GM12872 (cell line): ENCODE results near the gene CADM3.

Source experiments
- CTCF ChIP-seq: IDR thresholded peaks from 3 replicates; pipeline ENCODE4 v1.5.1; 2011; ENCODE audit warnings: low read depth, mild to moderate bottlenecking, low read length, moderate library complexity; ENCODE audit not compliant: insufficient read depth

CADM3 gene

GRCh38 chr1:159248311-159248710, 76.9 kb downstream of the CADM3 start:
- no peak for TF ChIP-seq CTCF

- 0 out of 3 replicates have a peak, but pooled peaks have one; percentile 5 for TF ChIP-seq CTCF
Observed at GRCh38 chr1:159250638-159251216, 79.3 kb downstream of the CADM3 start.
